CD8-positive, alpha-beta memory T cell (primary cell): ENCODE results near the gene ANO2. TPM values are rescaled to one million over a fixed set of nuclear protein-coding genes. Genes with fewer than 3 reads are reported as not detected.
A peak's percentile ranks its signal among the peaks of the same experiment; 100 is the strongest.
"Not testable (repeated sequence)": the region's sequence is repeated elsewhere in the genome, so short reads cannot be mapped to it uniquely, and the experiment has no call there.

ENCODE experiments used
- CTCF ChIA-PET: fragments of 350-600 bp; sonication (Branson Sonifier 250); formaldehyde crosslinking; loops from one replicate; lab custom pipeline; 2021; ENCODE audit warnings: antibody characterized with exemption; lab: Charles Lee
- POLR2A ChIA-PET: fragments of 350-600 bp; sonication (Branson Sonifier 250); formaldehyde crosslinking; loops from one replicate; lab custom pipeline; 2021; ENCODE audit warnings: antibody characterized with exemption; lab: Charles Lee
- DNase-seq, 5 donors: peaks; one replicate each; pipeline versions ENCODE4 v3.0.0 to v3.0.0-alpha.2; 2020 to 2022; ENCODE audit warnings: mixed read lengths in 1 of 5
- H3K27ac ChIP-seq: one replicate; pipeline ENCODE4 v1.7.0; 2013; ENCODE audit warnings: low read depth, mild to moderate bottlenecking, low read length, moderate library complexity
- H3K27me3 ChIP-seq: 2 replicates; pipeline ENCODE4 v1.7.0; 2013; ENCODE audit warnings: low read length, mild to moderate bottlenecking; ENCODE audit not compliant: insufficient read depth, poor library complexity, severe bottlenecking
- H3K36me3 ChIP-seq: 2 replicates; pipeline ENCODE4 v1.7.0; 2013; ENCODE audit warnings: mild to moderate bottlenecking, low read length, moderate library complexity; ENCODE audit not compliant: insufficient read depth
- H3K4me1 ChIP-seq: 2 replicates; pipeline ENCODE4 v1.7.0; 2013; ENCODE audit warnings: mild to moderate bottlenecking, low read length, moderate library complexity; ENCODE audit not compliant: insufficient read depth
- H3K4me3 ChIP-seq: 2 replicates; pipeline ENCODE4 v1.7.0; 2013; ENCODE audit warnings: mild to moderate bottlenecking, low read length
- H3K9me3 ChIP-seq: 2 replicates; pipeline ENCODE4 v1.7.0; 2013; ENCODE audit warnings: mild to moderate bottlenecking, low read length
- H3K27ac Mint-ChIP-seq, 8 donors: one replicate each; pipeline ENCODE4 v1.8.0; 2020 to 2021; ENCODE audit warnings: mixed read lengths in 8 of 8, mild to moderate bottlenecking in 6 of 8, inconsistent platforms in 3 of 8, moderate library complexity in 3 of 8
- H3K27me3 Mint-ChIP-seq, 2 donors: one replicate each; pipeline ENCODE4 v1.8.0; 2020 to 2021; ENCODE audit warnings: mixed read lengths in 2 of 2, mild to moderate bottlenecking in 1 of 2, moderate library complexity in 1 of 2
- H3K36me3 Mint-ChIP-seq, 3 donors: one replicate each; pipeline ENCODE4 v1.8.0; 2020 to 2021; ENCODE audit warnings: mixed read lengths in 3 of 3, inconsistent platforms in 1 of 3, mild to moderate bottlenecking in 1 of 3
- H3K4me1 Mint-ChIP-seq, 3 donors: one replicate each; pipeline ENCODE4 v1.8.0; 2020 to 2021; ENCODE audit warnings: mixed read lengths in 3 of 3, inconsistent platforms in 1 of 3, mild to moderate bottlenecking in 1 of 3
- H3K4me3 Mint-ChIP-seq, 7 donors: one replicate each; pipeline ENCODE4 v1.8.0; 2020 to 2021; ENCODE audit warnings: mixed read lengths in 7 of 7, mild to moderate bottlenecking in 6 of 7, moderate library complexity in 4 of 7, inconsistent platforms in 2 of 7
- H3K9me3 Mint-ChIP-seq, 5 donors: one replicate each; pipeline ENCODE4 v1.8.0; 2020 to 2022; ENCODE audit warnings: mixed read lengths in 5 of 5, mild to moderate bottlenecking in 3 of 5, moderate library complexity in 2 of 5, inconsistent platforms in 1 of 5
- polyA plus RNA-seq: library from polyadenylated mRNA; unstranded; fragments of 300-500 nt; fragmentation: Illumina TruSeq; gene quantifications from one replicate; pipeline ENCODE4 v1.2.3, GENCODE V29; 2021
- total RNA-seq, 2 experiments: library from RNA; stranded (reverse); gene quantifications; one replicate each; pipeline ENCODE4 v1.2.3, GENCODE V29; 2021

The ANO2 gene
- total and polyA plus RNA-seq, 3 experiments from 2014 or later: not detected

DNA sequence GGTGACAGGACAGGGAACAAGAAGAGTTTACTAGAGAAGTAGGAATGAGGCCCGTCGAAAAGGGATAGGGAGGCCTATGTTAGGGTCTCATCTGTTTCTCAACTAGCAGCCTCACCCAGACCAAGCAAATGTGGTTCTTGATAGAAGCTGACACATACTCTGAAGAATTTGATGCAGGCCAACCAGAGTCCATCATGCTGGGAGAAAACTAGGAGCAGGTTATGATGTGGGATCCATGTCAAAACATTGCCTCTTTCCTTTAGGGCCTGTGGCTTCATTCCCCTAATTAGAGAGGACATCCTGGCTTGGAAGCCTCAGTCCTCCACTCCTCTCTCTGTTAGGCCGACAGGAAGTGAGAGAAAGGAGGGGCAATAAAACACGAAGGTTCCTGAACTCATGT lies 390.3 kb downstream of the ANO2 start:
- Mint-ChIP-seq H3K27ac (no peak overlapping the region), H3K36me3 (peaks cover 0 to 2% (median 0%) of the 10 kb centered on the region in 3 donors), H3K4me3 (no peak overlapping the region), H3K9me3 (peaks cover 0 to 2% (median 0%) of the 10 kb centered on the region in 5 donors), H3K27me3 (peaks cover 4% of the 10 kb centered on the region in 2 donors), H3K4me1 (no peaks in the 10 kb centered on the region)
- no peaks in the 10 kb centered on the region for H3K9me3 ChIP-seq
- no peak overlapping the region for H3K4me3 ChIP-seq
- H3K4me1 ChIP-seq: no peaks in the 10 kb centered on the region
- H3K27me3 ChIP-seq: no peaks in the 10 kb centered on the region
- ChIA-PET POLR2A (no interaction called here), CTCF (no interaction called here)
- no peak overlapping the region for H3K27ac ChIP-seq
- DNase-seq: no peak
- no peaks in the 10 kb centered on the region for H3K36me3 ChIP-seq

DNA sequence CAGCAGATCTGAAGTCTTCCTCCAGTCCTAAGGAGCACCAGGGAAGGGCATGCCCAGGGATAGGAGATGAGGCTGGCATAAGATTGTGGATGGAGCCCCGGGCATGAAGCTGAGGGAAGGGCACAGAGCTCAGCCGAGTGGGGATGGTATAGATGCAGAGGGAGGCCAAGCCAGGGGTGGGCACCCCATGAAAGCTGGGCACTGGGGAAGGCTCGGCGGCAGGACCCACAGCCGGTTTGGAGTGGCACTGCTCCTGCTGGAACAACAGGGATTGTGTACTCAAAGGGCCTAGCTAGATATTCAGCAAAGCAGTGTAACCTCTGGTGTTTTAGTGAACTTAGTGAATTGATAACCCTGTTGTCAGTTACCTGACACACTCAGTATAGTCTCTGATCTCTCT lies 396.0 kb downstream of the ANO2 start:
- ChIA-PET POLR2A (no interaction called here), CTCF (no interaction called here)
- no peaks in the 10 kb centered on the region for H3K4me1 Mint-ChIP-seq
- Histone ChIP-seq H3K4me3 (no peak overlapping the region), H3K9me3 (no peaks in the 10 kb centered on the region), H3K36me3 (no peaks in the 10 kb centered on the region), H3K27ac (no peak overlapping the region), H3K4me1 (no peaks in the 10 kb centered on the region), H3K27me3 (no peaks in the 10 kb centered on the region)
- peaks cover 5 to 19% (median 7%) of the 10 kb centered on the region in 5 donors for H3K9me3 Mint-ChIP-seq
- H3K27ac Mint-ChIP-seq: peak overlapping the region in 1 of 8 donors; percentile 44
- peaks cover 0 to 3% (median 0%) of the 10 kb centered on the region in 3 donors for H3K36me3 Mint-ChIP-seq
- H3K27me3 Mint-ChIP-seq: peaks cover 4 to 16% of the 10 kb centered on the region in 2 donors
- DNase-seq: no peak
- H3K4me3 Mint-ChIP-seq: no peak overlapping the region

DNA sequence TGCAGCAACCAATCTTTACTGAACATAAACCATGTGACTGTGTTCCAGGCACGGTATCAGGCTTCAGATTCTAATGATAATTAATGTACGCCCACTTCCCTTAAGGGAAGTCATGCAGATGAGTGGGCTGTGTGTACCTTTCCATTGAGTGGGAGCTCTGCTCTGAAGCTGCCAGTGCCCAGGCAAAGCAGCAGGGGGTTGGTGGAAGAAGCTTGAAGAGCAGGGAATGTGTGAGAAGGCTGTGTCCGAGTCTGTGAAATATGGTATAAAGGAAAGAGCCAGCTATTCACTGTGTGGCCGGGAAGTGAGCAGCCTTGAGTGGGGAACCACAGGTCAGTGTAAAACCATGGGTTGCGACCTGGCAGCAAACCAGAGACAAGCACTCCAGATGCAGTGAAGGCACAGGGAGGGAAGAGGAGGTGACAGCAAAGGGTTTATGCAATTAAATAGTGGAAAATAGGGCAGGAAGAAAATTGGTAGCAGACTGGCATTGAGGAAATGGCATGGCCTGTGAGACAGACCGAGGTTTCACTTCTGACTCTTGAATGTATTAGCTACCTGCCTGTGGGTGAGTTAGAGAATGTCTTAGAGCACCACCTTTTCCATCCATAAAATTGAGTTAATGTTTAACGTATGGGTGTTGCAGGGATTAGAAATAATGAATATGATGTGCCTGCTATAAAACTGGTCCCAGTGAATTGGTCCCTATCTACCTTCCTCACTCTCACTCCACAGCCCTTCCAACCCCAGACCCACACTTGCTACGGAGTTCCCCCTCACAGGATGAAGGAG lies 396.7 kb downstream of the ANO2 start:
- DNase-seq: no peak
- no peak overlapping the region for H3K4me3 Mint-ChIP-seq
- peaks cover 0 to 3% (median 0%) of the 10 kb centered on the region in 3 donors for H3K36me3 Mint-ChIP-seq
- Histone ChIP-seq H3K4me3 (no peak overlapping the region), H3K27me3 (no peaks in the 10 kb centered on the region), H3K36me3 (no peaks in the 10 kb centered on the region), H3K27ac (no peak overlapping the region), H3K9me3 (no peaks in the 10 kb centered on the region), H3K4me1 (no peaks in the 10 kb centered on the region)
- peaks cover 4 to 16% of the 10 kb centered on the region in 2 donors for H3K27me3 Mint-ChIP-seq
- ChIA-PET POLR2A (no interaction called here), CTCF (no interaction called here)
- peak overlapping the region in 1 of 8 donors; percentile 44 for H3K27ac Mint-ChIP-seq
- H3K4me1 Mint-ChIP-seq: no peaks in the 10 kb centered on the region
- peaks cover 6 to 19% (median 13%) of the 10 kb centered on the region in 5 donors for H3K9me3 Mint-ChIP-seq

DNA sequence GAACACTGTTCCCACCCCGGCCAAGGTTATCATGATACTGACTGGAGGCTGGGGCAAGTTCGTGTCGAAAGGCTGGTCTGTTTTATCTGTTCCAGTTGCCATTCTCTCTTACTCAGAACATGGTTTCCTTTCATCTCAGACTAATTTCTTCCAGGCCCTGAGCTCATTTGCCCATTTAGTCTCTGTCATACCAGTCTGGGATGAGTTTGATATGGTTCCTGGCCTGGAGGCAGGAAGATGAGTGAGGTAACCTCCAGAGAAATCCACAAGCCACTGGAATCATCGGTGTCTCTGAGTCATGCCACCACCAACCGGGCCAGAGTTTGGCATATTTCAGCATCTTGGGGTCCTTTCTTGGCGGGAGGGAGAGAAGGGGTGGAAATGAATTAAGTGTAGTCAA lies 398.4 kb downstream of the ANO2 start:
- Histone ChIP-seq H3K27me3 (no peaks in the 10 kb centered on the region), H3K4me3 (no peak overlapping the region)

DNA sequence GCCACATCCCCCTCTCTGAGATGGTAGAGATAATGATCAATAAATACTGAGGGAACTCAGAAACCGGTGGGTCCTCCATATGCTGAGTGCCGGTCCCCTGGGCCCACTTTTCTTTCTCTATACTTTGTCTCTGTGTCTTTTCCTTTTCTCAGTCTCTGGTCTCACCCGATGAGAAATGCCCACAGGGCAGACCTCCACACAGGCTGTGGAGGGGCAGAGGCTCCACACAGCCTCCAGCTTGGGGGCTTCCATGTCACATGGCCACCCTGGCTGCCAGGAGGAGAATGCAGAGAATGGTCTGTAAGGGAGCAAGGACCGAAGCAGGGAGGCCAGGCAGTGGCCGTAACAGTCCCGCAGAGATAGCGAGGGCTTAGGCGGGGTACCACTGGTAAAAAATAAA lies 407.3 kb downstream of the ANO2 start:
- no peak for DNase-seq
- Histone ChIP-seq H3K27me3 (no peaks in the 10 kb centered on the region), H3K4me1 (no peaks in the 10 kb centered on the region), H3K9me3 (no peaks in the 10 kb centered on the region), H3K27ac (no peak overlapping the region), H3K4me3 (no peak overlapping the region), H3K36me3 (no peaks in the 10 kb centered on the region)
- Mint-ChIP-seq H3K4me3 (no peak overlapping the region), H3K4me1 (no peaks in the 10 kb centered on the region), H3K27ac (no peak overlapping the region), H3K36me3 (no peaks in the 10 kb centered on the region), H3K27me3 (peaks cover 7 to 25% of the 10 kb centered on the region in 2 donors), H3K9me3 (peaks cover 2 to 11% (median 5%) of the 10 kb centered on the region in 5 donors)
- ChIA-PET POLR2A (no interaction called here), CTCF (no interaction called here)

More for the DNA sequence above, 398.4 kb downstream of the ANO2 start:
- H3K36me3 ChIP-seq: no peaks in the 10 kb centered on the region
- no peaks in the 10 kb centered on the region for H3K4me1 Mint-ChIP-seq
- H3K27ac Mint-ChIP-seq: no peak overlapping the region
- peaks cover 4 to 24% of the 10 kb centered on the region in 2 donors for H3K27me3 Mint-ChIP-seq
- peaks cover 0 to 3% (median 0%) of the 10 kb centered on the region in 3 donors for H3K36me3 Mint-ChIP-seq
- no peaks in the 10 kb centered on the region for H3K9me3 ChIP-seq
- no peak overlapping the region for H3K4me3 Mint-ChIP-seq
- H3K9me3 Mint-ChIP-seq: peaks cover 8 to 17% (median 15%) of the 10 kb centered on the region in 5 donors
- no peak for DNase-seq
- POLR2A ChIA-PET: no interaction called here
- CTCF ChIA-PET: no interaction called here
- H3K4me1 ChIP-seq: no peaks in the 10 kb centered on the region
- H3K27ac ChIP-seq: no peak overlapping the region

DNA sequence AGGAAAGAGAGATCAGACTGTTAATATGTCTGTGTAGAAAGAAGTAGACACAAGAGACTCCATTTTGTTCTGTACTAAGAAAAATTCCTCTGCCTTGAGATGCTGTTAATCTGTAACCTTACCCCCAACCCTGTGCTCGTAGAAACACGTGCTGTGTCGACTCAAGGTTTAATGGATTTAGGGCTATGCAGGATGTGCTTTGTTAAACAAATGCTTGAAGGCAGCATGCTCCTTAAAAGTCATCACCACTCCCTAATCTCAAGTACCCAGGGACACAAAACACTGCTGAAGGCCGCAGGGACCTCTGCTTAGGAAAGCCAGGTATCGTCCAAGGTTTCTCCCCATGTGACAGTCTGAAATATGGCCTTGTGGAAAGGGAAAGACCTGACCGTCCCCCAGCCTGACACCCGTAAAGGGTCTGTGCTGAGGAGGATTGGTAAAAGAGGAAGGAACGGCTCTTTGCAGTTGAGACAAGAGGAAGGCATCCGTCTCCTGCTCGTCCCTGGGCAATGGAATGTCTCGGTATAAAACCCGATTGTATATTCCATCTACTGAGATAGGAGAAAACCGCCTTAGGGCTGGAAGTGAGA lies 407.9 kb downstream of the ANO2 start:
- Mint-ChIP-seq H3K27me3 (peaks cover 7 to 27% of the 10 kb centered on the region in 2 donors), H3K9me3 (peaks cover 4 to 12% (median 7%) of the 10 kb centered on the region in 5 donors)
- H3K27me3 ChIP-seq, POLR2A ChIA-PET, DNase-seq, H3K36me3 ChIP-seq, H3K4me3 Mint-ChIP-seq, H3K36me3 Mint-ChIP-seq, H3K27ac ChIP-seq, CTCF ChIA-PET, H3K4me1 Mint-ChIP-seq, H3K4me3 ChIP-seq, H3K27ac Mint-ChIP-seq, H3K4me1 ChIP-seq, H3K9me3 ChIP-seq: not testable (repeated sequence)

DNA sequence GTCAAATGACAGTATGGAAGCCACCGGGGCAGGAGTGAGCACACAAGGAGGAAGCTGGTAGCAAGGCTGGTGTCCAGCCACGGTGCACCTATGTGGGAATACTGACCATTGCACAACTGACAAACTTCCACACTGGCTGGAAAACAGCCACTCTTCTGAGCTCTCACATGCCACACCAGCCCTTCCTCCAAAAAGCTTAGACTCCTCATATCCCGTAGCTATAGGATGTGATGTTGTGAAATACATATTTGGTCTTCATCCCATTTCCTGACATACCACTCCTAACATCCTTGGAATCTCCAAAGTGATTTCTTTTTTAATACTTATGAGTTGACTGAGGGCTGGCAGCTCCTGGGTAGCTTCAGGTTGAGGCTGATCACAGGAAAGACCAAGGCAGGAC lies 409.5 kb downstream of the ANO2 start:
- no peaks in the 10 kb centered on the region for H3K4me1 Mint-ChIP-seq
- no peak overlapping the region for H3K4me3 Mint-ChIP-seq
- no peak overlapping the region for H3K27ac Mint-ChIP-seq
- no peaks in the 10 kb centered on the region for H3K9me3 ChIP-seq
- POLR2A ChIA-PET: no interaction called here
- H3K4me3 ChIP-seq: no peak overlapping the region
- no peak overlapping the region for H3K27ac ChIP-seq
- H3K27me3 ChIP-seq: no peaks in the 10 kb centered on the region
- H3K36me3 Mint-ChIP-seq: no peaks in the 10 kb centered on the region
- peaks cover 0 to 10% (median 5%) of the 10 kb centered on the region in 5 donors for H3K9me3 Mint-ChIP-seq
- H3K4me1 ChIP-seq: no peaks in the 10 kb centered on the region
- DNase-seq: no peak
- CTCF ChIA-PET: no interaction called here
- H3K36me3 ChIP-seq: no peaks in the 10 kb centered on the region
- H3K27me3 Mint-ChIP-seq: peaks cover 7 to 29% of the 10 kb centered on the region in 2 donors

DNA sequence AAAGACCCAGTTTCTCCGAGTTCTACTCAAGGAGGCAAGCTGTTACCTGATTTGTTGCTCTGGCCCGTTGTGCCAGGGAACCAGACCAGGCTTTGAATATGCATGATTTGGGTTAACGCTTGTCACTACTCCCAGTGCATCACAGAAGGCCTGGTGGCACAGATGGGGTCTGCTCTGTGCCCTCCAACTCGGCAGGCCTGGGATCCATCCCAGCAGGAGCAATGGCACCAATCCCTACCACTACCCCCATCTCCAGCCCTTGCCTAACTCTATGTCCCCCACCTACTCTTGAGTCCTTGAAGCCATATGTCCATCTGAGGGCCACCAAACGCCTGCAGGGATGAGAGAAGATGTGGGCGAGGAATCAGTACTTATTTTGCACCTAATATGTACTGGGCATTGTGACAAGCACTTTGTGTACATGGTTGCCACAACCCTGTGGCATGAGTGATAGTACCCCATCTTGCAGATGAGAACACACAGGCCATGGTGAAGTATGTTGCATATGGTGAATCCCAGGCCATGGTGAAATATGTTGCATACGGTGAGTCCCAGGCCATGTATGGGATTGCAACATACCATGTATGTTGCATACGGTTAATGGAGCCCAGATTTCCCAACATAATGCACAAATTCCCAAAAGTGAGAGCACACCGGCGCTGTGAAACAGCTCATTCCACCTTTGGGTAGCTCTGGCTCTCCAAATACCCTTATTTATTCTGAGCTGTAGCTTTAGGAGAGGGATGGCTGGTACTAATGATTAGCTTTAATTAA lies 410.4 kb downstream of the ANO2 start:
- no peaks in the 10 kb centered on the region for H3K36me3 ChIP-seq
- no peaks in the 10 kb centered on the region for H3K9me3 ChIP-seq
- no peaks in the 10 kb centered on the region for H3K36me3 Mint-ChIP-seq
- no peak for DNase-seq
- peaks cover 0 to 10% (median 5%) of the 10 kb centered on the region in 5 donors for H3K9me3 Mint-ChIP-seq
- CTCF ChIA-PET: no interaction called here
- no peak overlapping the region for H3K4me3 Mint-ChIP-seq
- no peaks in the 10 kb centered on the region for H3K4me1 ChIP-seq
- no peaks in the 10 kb centered on the region for H3K4me1 Mint-ChIP-seq
- H3K27me3 ChIP-seq: no peaks in the 10 kb centered on the region
- peaks cover 10 to 29% of the 10 kb centered on the region in 2 donors for H3K27me3 Mint-ChIP-seq
- no peak overlapping the region for H3K27ac ChIP-seq
- no peak overlapping the region for H3K27ac Mint-ChIP-seq
- H3K4me3 ChIP-seq: no peak overlapping the region
- POLR2A ChIA-PET: no interaction called here
